Middle frontal gyrus (tissue), 1 donor: ENCODE data around the gene NINL.
"Not testable (repeated sequence)": the region's sequence is repeated elsewhere in the genome, so short reads cannot be mapped to it uniquely, and the experiment has no call there.

Experiments used
- DNase-seq: peaks from one replicate; pipeline ENCODE4 v3.0.0-alpha.2; 2015; ENCODE audit warnings: low spot score; ENCODE audit errors: extremely low spot score

Gene NINL

DNA sequence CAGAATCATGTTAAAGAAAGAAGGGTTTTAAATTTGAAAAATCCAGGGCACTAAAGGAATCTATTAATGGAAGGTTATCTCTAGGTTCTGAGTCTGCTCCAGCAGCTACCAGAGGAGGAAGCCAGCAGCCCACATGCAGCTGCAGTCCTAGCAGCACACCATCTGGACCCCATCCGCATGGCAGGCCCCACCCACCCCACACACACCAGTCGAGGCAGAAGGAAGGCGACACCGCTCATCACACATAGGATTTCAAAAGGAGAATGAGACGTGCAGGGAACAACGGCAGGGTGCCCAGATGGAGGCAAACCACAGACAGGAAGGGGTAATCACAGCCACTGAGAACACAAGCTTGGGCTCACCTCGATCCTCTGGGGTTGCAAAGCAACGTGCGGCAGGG is 99.0 kb downstream of the NINL start:
- DNase-seq = no peak

DNA sequence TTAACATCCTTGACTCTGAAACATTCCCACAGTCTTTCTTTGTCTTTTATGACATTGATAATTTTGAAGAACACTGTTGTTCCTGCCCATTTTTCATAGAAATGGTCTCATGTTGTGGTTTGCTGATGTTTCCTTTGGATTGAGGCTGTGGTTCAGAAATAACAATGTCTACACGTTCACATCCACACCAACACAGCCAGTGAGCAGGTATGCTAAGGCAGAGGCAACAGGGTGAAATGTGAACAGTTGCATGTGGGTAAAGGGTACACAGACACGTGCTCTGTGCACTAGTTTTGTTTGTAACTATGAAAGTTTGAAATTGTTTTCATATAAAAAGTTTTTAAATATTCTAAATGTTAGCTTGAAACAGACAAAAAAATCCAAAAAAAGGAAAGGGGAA is 99.5 kb downstream of the NINL start:
- no peak for DNase-seq

GRCh38 chr20:25484911-25485511 is 100.3 kb downstream of the NINL start:
- no peak for DNase-seq

DNA sequence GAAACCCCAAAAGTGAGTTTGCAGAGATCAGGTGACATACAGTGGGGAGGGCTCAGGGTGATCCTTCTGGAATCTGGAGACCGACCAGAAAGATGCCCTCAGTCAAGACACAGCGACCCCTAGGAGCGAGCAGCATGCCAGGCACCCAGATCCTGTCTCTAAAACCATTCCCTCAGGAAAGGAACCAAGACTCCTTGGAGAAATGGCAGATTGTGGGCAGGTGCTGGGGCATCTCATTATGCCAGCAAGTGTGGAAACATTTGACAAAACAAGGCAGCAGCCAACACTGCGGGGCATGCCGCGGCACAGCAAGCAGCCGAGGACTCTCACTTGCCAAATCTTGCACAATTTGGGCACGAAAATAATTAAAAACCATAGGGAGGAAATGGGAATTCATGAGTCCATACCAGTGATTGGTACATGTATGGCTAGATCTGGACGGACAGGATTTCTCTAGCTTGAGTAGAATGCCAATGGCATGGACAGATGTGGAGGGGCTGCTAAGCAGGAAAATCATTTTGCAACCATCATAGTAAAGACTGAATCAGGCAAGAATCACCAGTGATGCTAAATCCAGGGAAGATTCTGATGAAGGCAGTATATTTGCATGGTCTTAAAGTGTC is 101.0 kb downstream of the NINL start:
- DNase-seq = no peak

DNA sequence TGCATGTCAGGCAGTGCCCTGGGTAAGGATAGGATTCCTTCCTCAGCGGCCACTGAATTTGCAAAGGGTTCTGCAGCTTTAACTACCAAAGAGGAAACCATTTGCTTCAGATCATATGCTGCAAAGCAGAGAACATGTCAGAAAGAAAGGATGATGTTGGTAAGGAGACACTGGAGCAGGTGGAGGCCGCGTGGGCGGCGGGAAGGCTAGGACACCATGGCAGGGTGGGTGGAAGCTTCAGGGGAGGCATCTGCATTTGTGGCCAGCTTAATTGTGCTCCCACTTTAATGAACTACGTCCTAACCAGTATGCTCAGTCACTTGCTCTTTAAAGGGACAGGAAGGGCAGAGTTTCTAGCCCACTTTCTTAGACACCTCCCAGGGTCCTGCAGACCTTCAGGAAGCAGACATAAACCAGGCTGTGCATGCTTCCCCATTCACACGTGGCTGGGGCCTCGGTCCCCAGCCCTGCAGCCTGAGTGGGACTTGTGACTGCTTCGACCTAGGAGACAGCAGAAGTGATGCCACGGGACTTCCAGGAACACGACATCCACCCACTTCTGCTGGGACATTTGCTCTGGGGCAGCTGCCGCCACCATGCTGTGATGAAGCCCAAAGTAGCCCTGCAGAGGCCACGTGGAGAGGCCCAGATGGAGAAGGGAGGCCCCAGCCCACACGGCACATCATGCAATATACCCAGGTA is 101.7 kb downstream of the NINL start:
- no peak for DNase-seq

GRCh38 chr20:25481918-25482253 is 103.4 kb downstream of the NINL start:
- DNase-seq = no peak

GRCh38 chr20:25481235-25481917 is 104.0 kb downstream of the NINL start:
- DNase-seq = no peak

- no peak for DNase-seq
These were observed 104.5 kb downstream of the NINL start for GRCh38 chr20:25480797-25481196.

DNA sequence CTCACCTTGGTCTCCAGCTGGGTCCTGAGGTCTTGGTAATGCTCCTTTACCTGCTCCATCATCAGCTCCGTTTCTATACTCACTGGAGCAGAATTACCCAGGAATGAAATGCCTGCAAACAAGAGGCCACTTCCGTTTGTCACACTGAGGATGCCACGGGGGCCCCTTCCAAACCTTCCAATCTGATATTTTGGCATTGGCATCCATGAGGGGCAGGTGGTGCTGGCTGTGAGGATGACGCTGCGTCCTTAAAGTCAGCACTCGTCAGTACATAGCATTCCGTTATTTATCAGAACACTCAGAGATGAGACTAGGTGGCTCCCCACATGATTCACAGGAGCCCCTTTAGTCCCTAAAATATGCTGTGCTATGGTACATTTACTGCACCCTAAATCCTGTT is 105.2 kb downstream of the NINL start:
- no peak for DNase-seq

DNA sequence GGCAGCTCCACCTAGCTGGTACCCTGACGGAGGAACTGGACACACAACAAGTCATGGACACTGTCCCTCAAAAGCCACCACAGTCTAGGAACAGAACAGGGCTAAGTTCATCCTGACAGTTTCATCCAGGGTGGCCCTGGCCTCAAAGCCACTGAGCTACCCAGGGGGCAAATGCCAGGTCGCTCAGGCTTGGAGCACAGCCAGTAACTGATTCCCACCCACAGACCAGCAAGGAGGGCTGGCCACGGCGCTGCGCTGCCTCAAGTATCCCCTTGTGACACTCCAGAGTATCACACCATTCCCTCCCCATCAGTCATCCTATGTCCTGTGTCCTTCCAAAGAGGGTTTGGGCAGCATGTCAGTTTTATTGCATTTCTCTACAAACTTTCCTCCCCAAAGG is 105.7 kb downstream of the NINL start:
- no peak for DNase-seq

DNA sequence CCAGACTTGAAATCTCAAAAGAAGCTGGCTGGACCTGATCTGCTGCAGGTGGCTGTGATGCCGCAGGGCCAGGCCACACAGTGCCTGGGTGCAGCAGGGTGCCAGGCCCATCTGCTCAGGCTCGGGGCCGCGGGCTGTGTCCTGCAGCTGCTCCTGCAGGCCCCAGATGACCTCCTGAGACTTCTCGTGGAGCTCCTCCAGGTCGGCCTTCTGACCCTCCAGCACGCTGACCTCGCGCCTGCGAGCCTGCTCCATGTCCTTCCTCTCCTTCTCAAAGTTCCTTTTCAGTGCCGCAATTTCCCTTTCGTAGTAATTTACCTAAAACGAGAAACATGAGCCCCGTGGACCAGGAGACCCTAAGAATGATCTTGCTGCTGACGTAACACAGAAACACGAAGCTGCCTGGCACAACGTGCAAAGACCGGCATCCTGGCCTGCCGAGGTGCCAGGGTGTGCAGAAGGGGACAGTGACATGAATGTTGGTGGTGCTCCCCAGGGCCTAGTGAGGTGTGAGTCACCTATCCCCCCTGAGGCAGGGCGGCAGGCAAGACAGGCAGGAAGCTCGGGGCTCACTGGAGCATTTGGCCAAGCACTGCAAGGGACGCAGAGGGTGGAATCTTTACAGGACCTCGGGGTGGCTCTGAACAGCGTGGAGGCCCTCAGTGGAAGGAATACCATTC is 106.3 kb downstream of the NINL start:
- no peak for DNase-seq

GRCh38 chr20:25477014-25477882 is 108.1 kb downstream of the NINL start:
- no peak for DNase-seq

GRCh38 chr20:25476106-25477013 is 109.0 kb downstream of the NINL start:
- DNase-seq = no peak

DNA sequence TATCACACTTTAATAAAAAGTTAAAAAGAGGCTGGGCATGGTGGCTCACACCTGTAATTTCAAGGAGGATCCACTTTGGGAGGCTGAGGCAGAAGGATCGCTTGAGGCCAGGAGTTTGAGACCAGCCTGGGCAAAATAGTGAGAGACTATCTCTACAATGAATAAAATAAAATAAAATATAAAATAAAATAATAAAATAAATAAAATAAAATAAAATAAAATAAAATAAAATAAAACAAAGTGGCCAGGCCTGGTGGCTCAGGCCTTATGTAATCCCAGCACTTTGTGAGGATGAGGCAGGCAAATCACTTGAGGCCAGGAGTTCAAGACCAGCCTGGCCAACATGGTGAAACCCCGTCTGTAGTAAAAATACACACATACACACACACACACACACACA is 112.0 kb downstream of the NINL start:
- DNase-seq = not testable (repeated sequence)

- no peak for DNase-seq
These were observed 114.3 kb downstream of the NINL start for GRCh38 chr20:25471020-25471419.

DNA sequence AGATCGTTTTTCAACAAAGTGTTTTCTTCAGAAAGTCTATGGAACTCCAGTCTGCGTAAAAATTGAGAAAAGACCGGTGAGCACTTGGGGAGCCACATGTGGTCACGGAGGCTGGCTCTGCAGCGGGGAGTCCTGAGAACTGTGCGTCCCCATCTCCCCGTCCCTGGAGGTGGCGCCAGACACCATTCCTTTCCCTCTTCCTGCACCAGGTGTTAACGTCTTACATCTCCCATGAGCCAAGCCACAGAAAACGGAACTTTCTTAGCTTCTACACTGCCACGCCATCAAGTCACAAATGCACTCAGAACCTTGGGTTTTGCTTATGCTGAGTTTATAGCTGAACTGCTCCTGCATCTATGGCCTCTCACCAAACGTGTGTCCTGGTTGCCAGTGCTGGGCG is 115.3 kb downstream of the NINL start:
- DNase-seq = no peak

DNA sequence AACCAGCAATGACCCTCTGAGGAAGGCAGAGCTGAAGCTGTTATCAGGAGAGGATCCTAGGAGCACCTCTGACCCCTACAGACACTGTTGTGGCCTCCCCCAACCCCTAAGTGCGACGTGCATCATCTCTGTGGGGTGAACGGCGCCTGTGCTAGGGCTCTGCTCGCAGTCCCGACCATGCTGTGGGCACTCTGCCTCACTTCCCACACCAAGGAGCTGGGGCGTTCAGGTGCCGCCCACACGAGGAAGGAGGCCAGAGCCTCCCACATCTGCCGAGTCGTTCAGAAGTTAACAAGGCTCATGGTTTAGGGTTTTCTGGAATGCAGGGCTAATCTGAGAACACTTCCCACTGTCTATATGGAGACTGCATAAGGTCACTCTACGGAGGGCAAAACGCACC is 115.8 kb downstream of the NINL start:
- no peak for DNase-seq

GRCh38 chr20:25468126-25469075 is 116.9 kb downstream of the NINL start:
- no peak for DNase-seq

GRCh38 chr20:25467441-25467840 is 117.9 kb downstream of the NINL start:
- no peak for DNase-seq
